Natural killer cell (primary cell): ENCODE measurements around the gene IAH1. TPM values are rescaled to one million over a fixed set of nuclear protein-coding genes. Genes with fewer than 3 reads are reported as not detected.

Experiments
- ATAC-seq, 3 donors: fragments of 150-1000 bp in 2 of 3; fragments of 200-7000 bp in 1 of 3; cut with Tn5 transposase; 1 replicate in 1 of 3; 2 replicates in 2 of 3; pipeline ENCODE4 v1.10.0; 2021; ENCODE audit warnings: mild to moderate bottlenecking in 2 of 3, moderate library complexity in 2 of 3
- DNase-seq, 2 donors: peaks; one replicate each; pipeline versions ENCODE4 v3.0.0 to v3.0.0-alpha.2; 2013 to 2021; ENCODE audit warnings: mixed read lengths in 1 of 2
- H3K27ac ChIP-seq: one replicate; pipeline ENCODE4 v1.5.1; 2013; ENCODE audit warnings: mild to moderate bottlenecking, low read length
- H3K27me3 ChIP-seq: one replicate; pipeline ENCODE4 v1.6.1; 2013; ENCODE audit warnings: low read length; ENCODE audit not compliant: control insufficient read depth, insufficient read depth
- H3K36me3 ChIP-seq: one replicate; pipeline ENCODE4 v1.6.1; 2013; ENCODE audit warnings: low read length; ENCODE audit not compliant: control insufficient read depth, insufficient read depth
- H3K4me1 ChIP-seq: one replicate; pipeline ENCODE4 v1.6.1; 2013; ENCODE audit warnings: low read length; ENCODE audit not compliant: control insufficient read depth, insufficient read depth
- H3K4me3 ChIP-seq: one replicate; pipeline ENCODE4 v1.5.1; 2013; ENCODE audit warnings: low read length
- H3K9me3 ChIP-seq: one replicate; pipeline ENCODE4 v1.6.1; 2013; ENCODE audit warnings: low read length; ENCODE audit not compliant: control insufficient read depth, insufficient read depth
- H3K27ac Mint-ChIP-seq, 2 donors: one replicate each; pipeline ENCODE4 v1.8.0; 2022; ENCODE audit warnings: mild to moderate bottlenecking in 2 of 2, mixed read lengths in 2 of 2, moderate library complexity in 1 of 2
- H3K27me3 Mint-ChIP-seq, 2 donors: one replicate each; pipeline ENCODE4 v1.8.0; 2022; ENCODE audit warnings: low read depth in 2 of 2, mixed read lengths in 2 of 2
- H3K36me3 Mint-ChIP-seq: one replicate; pipeline ENCODE4 v1.8.0; 2022; ENCODE audit warnings: mixed read lengths
- H3K4me1 Mint-ChIP-seq, 2 donors: one replicate each; pipeline ENCODE4 v1.8.0; 2022; ENCODE audit warnings: mixed read lengths in 2 of 2
- H3K4me3 Mint-ChIP-seq: one replicate; pipeline ENCODE4 v1.8.0; 2022; ENCODE audit warnings: mild to moderate bottlenecking, moderate library complexity, mixed read lengths
- H3K9me3 Mint-ChIP-seq, 2 donors: one replicate each; pipeline ENCODE4 v1.8.0; 2022; ENCODE audit warnings: mixed read lengths in 2 of 2
- CTCF ChIP-seq: fragments of 200-600 bp; IDR thresholded peaks from one replicate; pipeline ENCODE4 v1.8.0; 2022; ENCODE audit warnings: antibody characterized with exemption
- WGBS: methylation state at CpG from one replicate; pipeline ENCODE4 v1.1.7; 2013; ENCODE audit warnings: missing lambda C conversion rate; ENCODE audit not compliant: insufficient coverage; 5-methylcytosine and 5-hydroxymethylcytosine counted together
- intact Hi-C: fragments of 100-400 bp; cut with micrococcal nuclease; formaldehyde crosslinking; loops from one replicate; pipeline ENCODE4 v1.14.2; 2022
- total RNA-seq, 4 donors: library from RNA; stranded (reverse); fragments of 120-200 nt in 1 of 4; gene quantifications; one replicate each; pipeline versions ENCODE4 v1.2.3 to v1.2.4, GENCODE V29; 2013 to 2022

IAH1 gene
- total RNA-seq, 3 donors from 2014 or later (not counting 1 experiment from before 2014, with no cell fraction given), result 41.4 to 51.4 (median 45.4) TPM

DNA sequence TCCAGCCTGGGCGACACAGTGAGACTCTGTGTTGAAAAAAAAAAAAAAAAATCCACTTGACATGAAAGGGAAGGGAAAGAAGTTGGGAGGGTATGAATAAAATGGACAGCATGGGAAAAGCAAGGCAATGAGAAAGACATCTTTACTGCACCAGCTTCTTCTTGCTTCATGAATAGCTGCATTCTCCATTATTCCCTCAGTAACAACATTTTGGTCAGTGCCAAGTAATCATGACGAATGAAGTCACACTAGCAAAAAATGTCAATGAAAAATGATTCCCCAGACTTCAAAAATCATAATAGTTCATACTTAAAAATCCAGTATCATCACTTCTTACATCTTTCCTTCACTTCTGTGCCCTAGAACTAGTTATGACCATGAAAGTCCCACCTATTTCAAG, 50.9 kb downstream of the IAH1 start:
- 97% methylated on average over 2 of the region's 2 CpGs for WGBS
- no peaks in the 10 kb centered on the region for H3K4me1 ChIP-seq
- H3K4me3 ChIP-seq, result no peak overlapping the region
- TF ChIP-seq CTCF, result no peak
- no peak overlapping the region for H3K27ac ChIP-seq
- Mint-ChIP-seq H3K27me3 (no peaks in the 10 kb centered on the region), H3K9me3 (no peaks in the 10 kb centered on the region), H3K36me3 (peaks cover 42% of the 10 kb centered on the region), H3K27ac (peak overlapping the region in 1 of 2 donors; percentile 42), H3K4me3 (no peak overlapping the region), H3K4me1 (no peaks in the 10 kb centered on the region)
- H3K27me3 ChIP-seq, result no peaks in the 10 kb centered on the region
- no peaks in the 10 kb centered on the region for H3K9me3 ChIP-seq
- intact Hi-C loops, result no loop called here
- ATAC-seq, result no peak
- DNase-seq, result no peak
- H3K36me3 ChIP-seq, result peaks cover 54% of the 10 kb centered on the region

GRCh38 chr2:9527995-9528787, 53.8 kb downstream of the IAH1 start:
- Mint-ChIP-seq H3K36me3 (peaks cover 32% of the 10 kb centered on the region), H3K4me3 (no peak overlapping the region), H3K27me3 (no peaks in the 10 kb centered on the region), H3K9me3 (no peaks in the 10 kb centered on the region), H3K4me1 (no peaks in the 10 kb centered on the region), H3K27ac (peak overlapping the region in 1 of 2 donors; percentile 53)
- no peak overlapping the region for H3K27ac ChIP-seq
- no peak for ATAC-seq
- TF ChIP-seq CTCF, result no peak
- H3K36me3 ChIP-seq, result peaks cover 39% of the 10 kb centered on the region
- 100% methylated on average over 3 of the region's 4 CpGs for WGBS
- H3K4me1 ChIP-seq, result no peaks in the 10 kb centered on the region
- intact Hi-C loops, result no loop called here
- H3K9me3 ChIP-seq, result no peaks in the 10 kb centered on the region
- no peak for DNase-seq
- H3K4me3 ChIP-seq, result no peak overlapping the region
- H3K27me3 ChIP-seq, result no peaks in the 10 kb centered on the region

GRCh38 chr2:9532421-9532820, 58.1 kb downstream of the IAH1 start:
- no peak for TF ChIP-seq CTCF

GRCh38 chr2:9533663-9534062, 59.3 kb downstream of the IAH1 start:
- Histone ChIP-seq H3K36me3 (peaks cover 14% of the 10 kb centered on the region), H3K27ac (no peak overlapping the region), H3K4me3 (no peak overlapping the region), H3K9me3 (no peaks in the 10 kb centered on the region), H3K27me3 (no peaks in the 10 kb centered on the region), H3K4me1 (peaks cover 8% of the 10 kb centered on the region)
- H3K27ac Mint-ChIP-seq, result peak overlapping the region; percentile 20 to 26
- H3K9me3 Mint-ChIP-seq, result no peaks in the 10 kb centered on the region
- no peak for DNase-seq
- no peak overlapping the region for H3K4me3 Mint-ChIP-seq
- H3K36me3 Mint-ChIP-seq, result no peaks in the 10 kb centered on the region
- WGBS, result 50% methylated on average over 2 of the region's 2 CpGs
- intact Hi-C loops, result no loop called here
- peak in 1 of 3 donors; percentile 49 for ATAC-seq
- no peaks in the 10 kb centered on the region for H3K27me3 Mint-ChIP-seq
- peaks cover 12 to 29% of the 10 kb centered on the region in 2 donors for H3K4me1 Mint-ChIP-seq
- no peak for TF ChIP-seq CTCF

More at GRCh38 chr2:9532421-9532820, 58.1 kb downstream of the IAH1 start:
- Mint-ChIP-seq H3K27me3 (no peaks in the 10 kb centered on the region), H3K9me3 (no peaks in the 10 kb centered on the region), H3K27ac (no peak overlapping the region), H3K4me1 (peaks cover 12 to 22% of the 10 kb centered on the region in 2 donors), H3K4me3 (no peak overlapping the region), H3K36me3 (peaks cover 5% of the 10 kb centered on the region)
- intact Hi-C loops, result no loop called here
- ATAC-seq (no peak), DNase-seq (no peak)
- no peak overlapping the region for H3K4me3 ChIP-seq
- peaks cover 21% of the 10 kb centered on the region for H3K36me3 ChIP-seq
- H3K27me3 ChIP-seq, result no peaks in the 10 kb centered on the region
- H3K27ac ChIP-seq, result no peak overlapping the region
- peaks cover 7% of the 10 kb centered on the region for H3K4me1 ChIP-seq
- H3K9me3 ChIP-seq, result no peaks in the 10 kb centered on the region
- 96% methylated on average over 3 of the region's 4 CpGs for WGBS
